ENCODE measurements around the gene CCDC68. TPM values are rescaled to one million over a fixed set of nuclear protein-coding genes. Genes with fewer than 3 reads are reported as not detected.

CCDC68 gene
- total RNA-seq, 4 donors from 2014 or later = 72.6 to 99.7 (median 84.7) TPM

- no peak overlapping the region for H3K27ac ChIP-seq
- no peaks in the 10 kb centered on the region for H3K27me3 ChIP-seq
- no peaks in the 10 kb centered on the region for H3K4me1 ChIP-seq
- H3K9me3 ChIP-seq = no peaks in the 10 kb centered on the region
- H3K4me3 ChIP-seq = no peak overlapping the region
- H3K36me3 ChIP-seq = no peaks in the 10 kb centered on the region
- DNase-seq = no peak
- no peak for TF ChIP-seq POLR2A (IDR thresholded peaks at IDR 0.05)
- no peak for TF ChIP-seq CTCF (IDR thresholded peaks at IDR 0.05)
These were observed 59.0 kb downstream of the CCDC68 start for GRCh38 chr18:54900290-54900689.

GRCh38 chr18:54899500-54899899, 59.8 kb downstream of the CCDC68 start:
- Histone ChIP-seq H3K4me3 (no peak overlapping the region), H3K36me3 (no peaks in the 10 kb centered on the region), H3K4me1 (no peaks in the 10 kb centered on the region), H3K9me3 (no peaks in the 10 kb centered on the region), H3K27ac (no peak overlapping the region), H3K27me3 (no peaks in the 10 kb centered on the region)
- DNase-seq = no peak
- TF ChIP-seq CTCF (IDR thresholded peaks at IDR 0.05) (no peak), POLR2A (IDR thresholded peaks at IDR 0.05) (no peak)

GRCh38 chr18:54888933-54889332, 70.3 kb downstream of the CCDC68 start:
- no peaks in the 10 kb centered on the region for H3K36me3 ChIP-seq
- no peak overlapping the region for H3K27ac ChIP-seq
- H3K9me3 ChIP-seq = no peaks in the 10 kb centered on the region
- DNase-seq = no peak
- no peaks in the 10 kb centered on the region for H3K4me1 ChIP-seq
- no peaks in the 10 kb centered on the region for H3K27me3 ChIP-seq
- TF ChIP-seq CTCF (IDR thresholded peaks at IDR 0.05) = no peak
- no peak for TF ChIP-seq POLR2A (IDR thresholded peaks at IDR 0.05)
- no peak overlapping the region for H3K4me3 ChIP-seq

GRCh38 chr18:54888378-54888777, 70.9 kb downstream of the CCDC68 start:
- Histone ChIP-seq H3K9me3 (no peaks in the 10 kb centered on the region), H3K4me3 (no peak overlapping the region), H3K4me1 (no peaks in the 10 kb centered on the region), H3K36me3 (no peaks in the 10 kb centered on the region), H3K27me3 (no peaks in the 10 kb centered on the region), H3K27ac (no peak overlapping the region)
- DNase-seq = no peak
- TF ChIP-seq POLR2A (IDR thresholded peaks at IDR 0.05) = no peak
- no peak for TF ChIP-seq CTCF (IDR thresholded peaks at IDR 0.05)

- no peaks in the 10 kb centered on the region for H3K9me3 ChIP-seq
- no peaks in the 10 kb centered on the region for H3K36me3 ChIP-seq
- H3K4me3 ChIP-seq = no peak overlapping the region
- H3K27ac ChIP-seq = no peak overlapping the region
- no peaks in the 10 kb centered on the region for H3K4me1 ChIP-seq
- TF ChIP-seq CTCF (IDR thresholded peaks at IDR 0.05) (no peak), POLR2A (IDR thresholded peaks at IDR 0.05) (no peak)
- no peak for DNase-seq
- H3K27me3 ChIP-seq = no peaks in the 10 kb centered on the region
These were observed 75.3 kb downstream of the CCDC68 start for GRCh38 chr18:54883816-54884604.

Measured in Peyer's patch (tissue), 4 donors.